GM23338 (cell line): Measurements from ENCODE around the gene SH2D5. TPM values are rescaled to one million over a fixed set of nuclear protein-coding genes. Genes with fewer than 3 reads are reported as not detected.

Experiments
- ATAC-seq: fragments of 200-7000 bp; cut with Tn5 transposase; 3 replicates; pipeline ENCODE4 v1.9.1; 2020
- DNase-seq: peaks from one replicate; pipeline ENCODE4 v3.0.0-alpha.2; 2015; ENCODE audit warnings: low spot score
- H2AFZ ChIP-seq: fragments of 200-600 bp; sonication (generic); 2 replicates; pipeline ENCODE4 v1.8.0; 2016; ENCODE audit warnings: antibody characterized with exemption, mild to moderate bottlenecking, moderate library complexity
- H3F3A ChIP-seq: fragments of 200-600 bp; sonication (generic); replicated peaks from 2 replicates; pipeline ENCODE4 v1.8.0; 2017; ENCODE audit warnings: antibody characterized with exemption, mixed run types, low read depth
- H3K27ac ChIP-seq: fragments of 200-600 bp; sonication (generic); 2 replicates; pipeline ENCODE4 v1.6.1; 2016; ENCODE audit warnings: low read depth
- H3K27me3 ChIP-seq: fragments of 200-600 bp; sonication (generic); 2 replicates; pipeline ENCODE4 v1.8.0; 2016; ENCODE audit warnings: mild to moderate bottlenecking, mixed run types, moderate library complexity; ENCODE audit not compliant: insufficient read depth
- H3K36me3 ChIP-seq: fragments of 200-600 bp; sonication (generic); 2 replicates; pipeline ENCODE4 v1.8.0; 2016; ENCODE audit warnings: mild to moderate bottlenecking; ENCODE audit not compliant: insufficient read depth
- H3K4me1 ChIP-seq: fragments of 200-600 bp; sonication (generic); 2 replicates; pipeline ENCODE4 v1.8.0; 2016; ENCODE audit warnings: mild to moderate bottlenecking, moderate library complexity; ENCODE audit not compliant: insufficient read depth
- H3K4me2 ChIP-seq: fragments of 200-600 bp; sonication (generic); 2 replicates; pipeline ENCODE4 v1.7.1; 2017; ENCODE audit warnings: mixed run types
- H3K4me3 ChIP-seq: fragments of 200-600 bp; sonication (generic); 2 replicates; pipeline ENCODE4 v1.6.1; 2016; ENCODE audit warnings: mixed run types
- H3K79me2 ChIP-seq: fragments of 200-600 bp; sonication (generic); replicated peaks from 2 replicates; pipeline ENCODE4 v1.8.0; 2017; ENCODE audit warnings: mild to moderate bottlenecking; ENCODE audit not compliant: insufficient read depth
- H3K9me2 ChIP-seq: fragments of 200-600 bp; sonication (generic); 2 replicates; pipeline ENCODE4 v1.8.0; 2017; ENCODE audit not compliant: insufficient read depth
- H4K20me1 ChIP-seq: fragments of 200-600 bp; sonication (generic); replicated peaks from 2 replicates; pipeline ENCODE4 v1.8.0; 2017; ENCODE audit warnings: mild to moderate bottlenecking; ENCODE audit not compliant: insufficient read depth
- H3K27ac Mint-ChIP-seq: 2 replicates; pipeline ENCODE4 v1.8.0; 2020; ENCODE audit warnings: inconsistent platforms, mild to moderate bottlenecking, moderate library complexity, mixed read lengths
- H3K27me3 Mint-ChIP-seq: 3 replicates; pipeline ENCODE4 v1.8.0; 2022; ENCODE audit warnings: low read depth, mild to moderate bottlenecking, moderate library complexity, mixed read lengths, inconsistent platforms; ENCODE audit not compliant: insufficient read depth, poor library complexity
- H3K36me3 Mint-ChIP-seq: 3 replicates; pipeline ENCODE4 v1.8.0; 2021; ENCODE audit warnings: low read depth, mild to moderate bottlenecking, inconsistent platforms, moderate library complexity, mixed read lengths
- H3K4me1 Mint-ChIP-seq: 3 replicates; pipeline ENCODE4 v1.8.0; 2020; ENCODE audit warnings: mild to moderate bottlenecking, inconsistent platforms, mixed read lengths
- H3K4me3 Mint-ChIP-seq: 3 replicates; pipeline ENCODE4 v1.8.0; 2021; ENCODE audit warnings: moderate library complexity, mild to moderate bottlenecking, inconsistent platforms, mixed read lengths
- H3K9me3 Mint-ChIP-seq: 3 replicates; pipeline ENCODE4 v1.8.0; 2020; ENCODE audit warnings: moderate library complexity, mild to moderate bottlenecking, inconsistent platforms, mixed read lengths
- CREB1 ChIP-seq: fragments of 250-450 bp; sonication (Bioruptor Pico); IDR thresholded peaks from 2 replicates; pipeline ENCODE4 v1.5.0; 2020; ENCODE audit warnings: low read depth, mild to moderate bottlenecking, moderate library complexity
- EZH2 ChIP-seq: fragments of 200-600 bp; sonication (generic); IDR thresholded peaks from one replicate; pipeline ENCODE4 v1.8.0; 2017; ENCODE audit warnings: antibody characterized with exemption, mild to moderate bottlenecking, low read depth; ENCODE audit not compliant: unreplicated experiment
- EZH2phosphoT487 ChIP-seq: fragments of 200-600 bp; sonication (generic); IDR thresholded peaks from one replicate; pipeline ENCODE4 v1.8.1; 2018; ENCODE audit warnings: antibody characterized with exemption; ENCODE audit not compliant: unreplicated experiment
- POLR2AphosphoS5 ChIP-seq: IDR thresholded peaks from 2 replicates; pipeline ENCODE4 v1.6.1; 2016; ENCODE audit warnings: antibody characterized with exemption, low read depth
- STAT1 ChIP-seq: IDR thresholded peaks from one replicate; pipeline ENCODE4 v1.6.1; 2016; ENCODE audit warnings: antibody characterized with exemption; ENCODE audit not compliant: unreplicated experiment
- ZNF114 ChIP-seq: fragments of 250-450 bp; sonication (Bioruptor Pico); IDR thresholded peaks from 2 replicates; pipeline ENCODE4 v1.5.0; 2020; ENCODE audit warnings: mild to moderate bottlenecking, moderate library complexity
- polyA plus RNA-seq: library from polyadenylated mRNA; unstranded; fragments of >200 nt; fragmentation: Nextera tagmentation; extraction: Ambion mirVana; gene quantifications from 2 replicates; pipeline ENCODE4 v1.2.1, GENCODE V29; 2016
- total RNA-seq: library from RNA; depleted of rRNA; stranded (reverse); fragments of >200 nt; shearing (Covaris generic); gene quantifications from 2 replicates; pipeline ENCODE4 v1.2.3, GENCODE V29; 2014
- TF ChIP-seq, protein P1 (sequence below): IDR thresholded peaks from 2 replicates; pipeline ENCODE4 v1.6.1; 2016; ENCODE audit warnings: antibody characterized with exemption
- TF ChIP-seq, protein P2 (sequence below): fragments of 250-450 bp; sonication (Bioruptor Pico); IDR thresholded peaks from 2 replicates; pipeline ENCODE4 v1.5.0; 2020; ENCODE audit warnings: mild to moderate bottlenecking, moderate library complexity
- TF ChIP-seq, protein P3 (sequence below), 2 experiments: fragments of 200-600 bp in 1 of 2; sonication (generic) in 1 of 2; conservative IDR thresholded peaks; 2 replicates each; pipeline versions ENCODE4 v1.5.1 to v1.6.1; 2016 to 2017; ENCODE audit warnings: antibody characterized with exemption in 2 of 2, low read depth in 2 of 2, mild to moderate bottlenecking in 2 of 2, moderate library complexity in 1 of 2

SH2D5 gene
- total and polyA plus RNA-seq, 2 experiments from 2014 or later, result 5.0 to 24.8 TPM

DNA sequence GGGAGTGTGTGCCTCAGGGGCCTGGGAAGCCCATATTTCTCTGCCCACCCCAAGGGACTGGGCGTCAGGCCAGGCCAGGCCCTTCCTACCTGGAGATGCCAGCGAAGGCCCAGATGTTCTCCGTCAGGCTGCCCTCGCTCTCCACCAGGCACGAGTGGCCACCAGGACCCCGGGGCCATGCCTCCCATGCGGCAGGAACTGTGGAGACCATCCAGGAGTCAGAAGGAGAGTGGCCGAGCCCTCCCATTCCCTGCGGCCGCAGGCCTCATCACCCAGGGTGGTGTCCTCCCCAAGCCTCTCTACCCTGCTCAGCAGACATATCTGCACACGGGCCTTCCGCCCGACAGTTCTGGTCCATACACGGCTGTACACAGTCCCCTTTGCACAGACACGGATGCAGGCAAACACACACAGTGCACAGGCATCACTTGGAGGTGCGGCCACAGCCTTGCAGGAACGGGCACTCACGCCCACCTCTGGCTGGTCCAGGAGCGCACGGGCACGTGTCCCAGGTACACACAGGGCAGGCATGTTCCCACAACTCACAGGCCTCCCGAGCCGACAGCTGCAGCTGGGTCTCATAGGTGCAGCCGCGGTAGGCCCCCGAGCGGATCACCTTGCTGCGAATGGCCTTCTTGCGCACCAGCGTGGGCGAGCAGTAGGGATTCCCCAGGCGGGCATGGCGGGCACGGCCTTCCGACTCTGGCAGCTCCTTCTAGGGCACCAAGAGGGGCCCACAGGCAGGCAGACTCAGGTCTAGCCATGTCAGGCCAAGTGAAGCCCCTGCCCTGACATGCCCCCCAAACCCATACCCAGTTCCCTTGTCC, 8.8 kb downstream of the SH2D5 start:
- 0 out of 2 replicates have a peak, but pooled peaks cover 8% of the 10 kb centered on the region for H3K27me3 ChIP-seq
- no peak overlapping the region for H3K27ac ChIP-seq
- no peak overlapping the region for H3K4me2 ChIP-seq
- peaks cover 15% of the 10 kb centered on the region for H3K4me1 ChIP-seq
- no peak for ATAC-seq
- H3K36me3 ChIP-seq, result no peaks in the 10 kb centered on the region
- H2AFZ ChIP-seq, result no peak overlapping the region
- H3K27me3 Mint-ChIP-seq, result peaks cover 5% of the 10 kb centered on the region
- H4K20me1 ChIP-seq, result no peaks in the 10 kb centered on the region
- TF ChIP-seq, protein P1, sequence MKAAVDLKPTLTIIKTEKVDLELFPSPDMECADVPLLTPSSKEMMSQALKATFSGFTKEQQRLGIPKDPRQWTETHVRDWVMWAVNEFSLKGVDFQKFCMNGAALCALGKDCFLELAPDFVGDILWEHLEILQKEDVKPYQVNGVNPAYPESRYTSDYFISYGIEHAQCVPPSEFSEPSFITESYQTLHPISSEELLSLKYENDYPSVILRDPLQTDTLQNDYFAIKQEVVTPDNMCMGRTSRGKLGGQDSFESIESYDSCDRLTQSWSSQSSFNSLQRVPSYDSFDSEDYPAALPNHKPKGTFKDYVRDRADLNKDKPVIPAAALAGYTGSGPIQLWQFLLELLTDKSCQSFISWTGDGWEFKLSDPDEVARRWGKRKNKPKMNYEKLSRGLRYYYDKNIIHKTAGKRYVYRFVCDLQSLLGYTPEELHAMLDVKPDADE, result no peak
- TF ChIP-seq EZH2 (no peak), CREB1 (CRISPR knock-in tag) (no peak), POLR2AphosphoS5 (no peak), ZNF114 (CRISPR knock-in tag) (no peak), STAT1 (no peak), EZH2phosphoT487 (no peak)
- TF ChIP-seq, protein P2, sequence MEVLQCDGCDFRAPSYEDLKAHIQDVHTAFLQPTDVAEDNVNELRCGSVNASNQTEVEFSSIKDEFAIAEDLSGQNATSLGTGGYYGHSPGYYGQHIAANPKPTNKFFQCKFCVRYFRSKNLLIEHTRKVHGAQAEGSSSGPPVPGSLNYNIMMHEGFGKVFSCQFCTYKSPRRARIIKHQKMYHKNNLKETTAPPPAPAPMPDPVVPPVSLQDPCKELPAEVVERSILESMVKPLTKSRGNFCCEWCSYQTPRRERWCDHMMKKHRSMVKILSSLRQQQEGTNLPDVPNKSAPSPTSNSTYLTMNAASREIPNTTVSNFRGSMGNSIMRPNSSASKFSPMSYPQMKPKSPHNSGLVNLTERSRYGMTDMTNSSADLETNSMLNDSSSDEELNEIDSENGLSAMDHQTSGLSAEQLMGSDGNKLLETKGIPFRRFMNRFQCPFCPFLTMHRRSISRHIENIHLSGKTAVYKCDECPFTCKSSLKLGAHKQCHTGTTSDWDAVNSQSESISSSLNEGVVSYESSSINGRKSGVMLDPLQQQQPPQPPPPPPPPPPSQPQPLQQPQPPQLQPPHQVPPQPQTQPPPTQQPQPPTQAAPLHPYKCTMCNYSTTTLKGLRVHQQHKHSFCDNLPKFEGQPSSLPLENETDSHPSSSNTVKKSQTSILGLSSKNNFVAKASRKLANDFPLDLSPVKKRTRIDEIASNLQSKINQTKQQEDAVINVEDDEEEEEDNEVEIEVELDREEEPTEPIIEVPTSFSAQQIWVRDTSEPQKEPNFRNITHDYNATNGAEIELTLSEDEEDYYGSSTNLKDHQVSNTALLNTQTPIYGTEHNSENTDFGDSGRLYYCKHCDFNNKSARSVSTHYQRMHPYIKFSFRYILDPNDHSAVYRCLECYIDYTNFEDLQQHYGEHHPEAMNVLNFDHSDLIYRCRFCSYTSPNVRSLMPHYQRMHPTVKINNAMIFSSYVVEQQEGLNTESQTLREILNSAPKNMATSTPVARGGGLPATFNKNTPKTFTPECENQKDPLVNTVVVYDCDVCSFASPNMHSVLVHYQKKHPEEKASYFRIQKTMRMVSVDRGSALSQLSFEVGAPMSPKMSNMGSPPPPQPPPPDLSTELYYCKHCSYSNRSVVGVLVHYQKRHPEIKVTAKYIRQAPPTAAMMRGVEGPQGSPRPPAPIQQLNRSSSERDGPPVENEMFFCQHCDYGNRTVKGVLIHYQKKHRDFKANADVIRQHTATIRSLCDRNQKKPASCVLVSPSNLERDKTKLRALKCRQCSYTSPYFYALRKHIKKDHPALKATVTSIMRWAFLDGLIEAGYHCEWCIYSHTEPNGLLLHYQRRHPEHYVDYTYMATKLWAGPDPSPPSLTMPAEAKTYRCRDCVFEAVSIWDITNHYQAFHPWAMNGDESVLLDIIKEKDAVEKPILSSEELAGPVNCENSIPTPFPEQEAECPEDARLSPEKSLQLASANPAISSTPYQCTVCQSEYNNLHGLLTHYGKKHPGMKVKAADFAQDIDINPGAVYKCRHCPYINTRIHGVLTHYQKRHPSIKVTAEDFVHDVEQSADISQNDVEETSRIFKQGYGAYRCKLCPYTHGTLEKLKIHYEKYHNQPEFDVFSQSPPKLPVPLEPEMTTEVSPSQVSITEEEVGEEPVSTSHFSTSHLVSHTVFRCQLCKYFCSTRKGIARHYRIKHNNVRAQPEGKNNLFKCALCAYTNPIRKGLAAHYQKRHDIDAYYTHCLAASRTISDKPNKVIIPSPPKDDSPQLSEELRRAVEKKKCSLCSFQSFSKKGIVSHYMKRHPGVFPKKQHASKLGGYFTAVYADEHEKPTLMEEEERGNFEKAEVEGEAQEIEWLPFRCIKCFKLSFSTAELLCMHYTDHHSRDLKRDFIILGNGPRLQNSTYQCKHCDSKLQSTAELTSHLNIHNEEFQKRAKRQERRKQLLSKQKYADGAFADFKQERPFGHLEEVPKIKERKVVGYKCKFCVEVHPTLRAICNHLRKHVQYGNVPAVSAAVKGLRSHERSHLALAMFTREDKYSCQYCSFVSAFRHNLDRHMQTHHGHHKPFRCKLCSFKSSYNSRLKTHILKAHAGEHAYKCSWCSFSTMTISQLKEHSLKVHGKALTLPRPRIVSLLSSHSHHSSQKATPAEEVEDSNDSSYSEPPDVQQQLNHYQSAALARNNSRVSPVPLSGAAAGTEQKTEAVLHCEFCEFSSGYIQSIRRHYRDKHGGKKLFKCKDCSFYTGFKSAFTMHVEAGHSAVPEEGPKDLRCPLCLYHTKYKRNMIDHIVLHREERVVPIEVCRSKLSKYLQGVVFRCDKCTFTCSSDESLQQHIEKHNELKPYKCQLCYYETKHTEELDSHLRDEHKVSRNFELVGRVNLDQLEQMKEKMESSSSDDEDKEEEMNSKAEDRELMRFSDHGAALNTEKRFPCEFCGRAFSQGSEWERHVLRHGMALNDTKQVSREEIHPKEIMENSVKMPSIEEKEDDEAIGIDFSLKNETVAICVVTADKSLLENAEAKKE (CRISPR knock-in tag), result no peak
- TF ChIP-seq, protein P3, sequence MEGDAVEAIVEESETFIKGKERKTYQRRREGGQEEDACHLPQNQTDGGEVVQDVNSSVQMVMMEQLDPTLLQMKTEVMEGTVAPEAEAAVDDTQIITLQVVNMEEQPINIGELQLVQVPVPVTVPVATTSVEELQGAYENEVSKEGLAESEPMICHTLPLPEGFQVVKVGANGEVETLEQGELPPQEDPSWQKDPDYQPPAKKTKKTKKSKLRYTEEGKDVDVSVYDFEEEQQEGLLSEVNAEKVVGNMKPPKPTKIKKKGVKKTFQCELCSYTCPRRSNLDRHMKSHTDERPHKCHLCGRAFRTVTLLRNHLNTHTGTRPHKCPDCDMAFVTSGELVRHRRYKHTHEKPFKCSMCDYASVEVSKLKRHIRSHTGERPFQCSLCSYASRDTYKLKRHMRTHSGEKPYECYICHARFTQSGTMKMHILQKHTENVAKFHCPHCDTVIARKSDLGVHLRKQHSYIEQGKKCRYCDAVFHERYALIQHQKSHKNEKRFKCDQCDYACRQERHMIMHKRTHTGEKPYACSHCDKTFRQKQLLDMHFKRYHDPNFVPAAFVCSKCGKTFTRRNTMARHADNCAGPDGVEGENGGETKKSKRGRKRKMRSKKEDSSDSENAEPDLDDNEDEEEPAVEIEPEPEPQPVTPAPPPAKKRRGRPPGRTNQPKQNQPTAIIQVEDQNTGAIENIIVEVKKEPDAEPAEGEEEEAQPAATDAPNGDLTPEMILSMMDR (conservative IDR thresholded peaks at IDR 0.05; ENCODE audit: low read depth in 2 of 2), result no peak
- H3K4me1 Mint-ChIP-seq, result peaks cover 18% of the 10 kb centered on the region
- no peak overlapping the region for H3K4me3 Mint-ChIP-seq
- no peaks in the 10 kb centered on the region; the same call in 2 of the 3 replicates for H3K36me3 Mint-ChIP-seq
- H3K79me2 ChIP-seq, result no peaks in the 10 kb centered on the region
- no peak overlapping the region for H3K27ac Mint-ChIP-seq
- H3K9me3 Mint-ChIP-seq, result no peaks in the 10 kb centered on the region
- H3F3A ChIP-seq, result 0 out of 2 replicates have a peak, but pooled peaks cover 4% of the 10 kb centered on the region
- DNase-seq, result no peak
- no peaks in the 10 kb centered on the region for H3K9me2 ChIP-seq
- H3K4me3 ChIP-seq, result no peak overlapping the region
